Naive B cell (primary cell): ENCODE measurements around the gene BBS9. TPM values are rescaled to one million over a fixed set of nuclear protein-coding genes. Genes with fewer than 3 reads are reported as not detected.
A peak's percentile ranks its signal among the peaks of the same experiment; 100 is the strongest.

Experiments used
- ATAC-seq, 2 donors: fragments of 150-1000 bp; cut with Tn5 transposase; 2 replicates each; pipeline ENCODE4 v1.10.0; 2021; ENCODE audit warnings: low read depth in 2 of 2, mild to moderate bottlenecking in 2 of 2, moderate library complexity in 2 of 2
- DNase-seq: peaks from one replicate; pipeline ENCODE4 v3.0.0; 2022
- H3K27ac Mint-ChIP-seq, 6 donors: one replicate each; pipeline ENCODE4 v1.8.0; 2020 to 2022; ENCODE audit warnings: mild to moderate bottlenecking in 6 of 6, mixed read lengths in 6 of 6, moderate library complexity in 5 of 6, inconsistent platforms in 2 of 6
- H3K27me3 Mint-ChIP-seq, 3 donors: one replicate each; pipeline ENCODE4 v1.8.0; 2021 to 2022; ENCODE audit warnings: mixed read lengths in 3 of 3, mild to moderate bottlenecking in 1 of 3
- H3K36me3 Mint-ChIP-seq, 2 donors: one replicate each; pipeline ENCODE4 v1.8.0; 2020 to 2022; ENCODE audit warnings: mixed read lengths in 2 of 2, inconsistent platforms in 1 of 2, mild to moderate bottlenecking in 1 of 2
- H3K4me1 Mint-ChIP-seq, 3 donors: one replicate each; pipeline ENCODE4 v1.8.0; 2020 to 2022; ENCODE audit warnings: mixed read lengths in 3 of 3, inconsistent platforms in 1 of 3, mild to moderate bottlenecking in 1 of 3, moderate library complexity in 1 of 3
- H3K4me3 Mint-ChIP-seq, 8 donors: one replicate each; pipeline ENCODE4 v1.8.0; 2020 to 2022; ENCODE audit warnings: mild to moderate bottlenecking in 8 of 8, mixed read lengths in 8 of 8, moderate library complexity in 8 of 8, inconsistent platforms in 2 of 8
- H3K9me3 Mint-ChIP-seq, 7 donors: one replicate each; pipeline ENCODE4 v1.8.0; 2020 to 2022; ENCODE audit warnings: mixed read lengths in 7 of 7, mild to moderate bottlenecking in 5 of 7, inconsistent platforms in 2 of 7, moderate library complexity in 1 of 7
- polyA plus RNA-seq, 6 donors: library from polyadenylated mRNA; unstranded; fragments of 300-500 nt; fragmentation: Illumina TruSeq; gene quantifications; one replicate each; pipeline ENCODE4 v1.2.3, GENCODE V29; 2021; ENCODE audit warnings: low read depth in 6 of 6

The BBS9 gene
- polyA plus RNA-seq, 6 donors from 2014 or later: 10.9 to 17.0 (median 13.0) TPM

- peaks cover 0 to 6% of the 10 kb centered on the region in 2 donors for H3K36me3 Mint-ChIP-seq
Measured at GRCh38 chr7:33593611-33594010, 464.2 kb downstream of the BBS9 start.

DNA sequence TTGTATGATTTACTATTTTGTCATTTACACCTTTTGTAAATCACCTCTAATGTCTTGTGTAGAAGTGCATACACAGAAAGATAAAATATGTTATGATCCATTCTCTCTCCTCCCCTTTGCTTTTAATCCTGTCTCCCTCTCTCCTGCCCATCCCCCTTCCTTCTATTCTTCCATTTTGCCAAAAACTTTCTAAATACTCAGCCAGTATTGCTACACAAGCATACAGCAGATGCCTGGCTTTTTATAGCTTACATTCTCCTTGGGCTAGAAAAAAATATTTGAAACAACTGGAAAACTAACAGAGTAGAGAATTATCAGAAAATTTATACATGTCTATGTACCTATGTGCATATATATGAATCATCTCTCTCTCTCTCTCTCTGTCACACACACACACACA, 467.3 kb downstream of the BBS9 start:
- ATAC-seq: no peak
- Mint-ChIP-seq H3K4me3 (no peak overlapping the region), H3K4me1 (peaks cover 0 to 2% (median under 1%) of the 10 kb centered on the region in 3 donors)

More at GRCh38 chr7:33593611-33594010, 464.2 kb downstream of the BBS9 start:
- peaks cover 0 to 3% (median 0%) of the 10 kb centered on the region in 7 donors for H3K9me3 Mint-ChIP-seq
- peaks cover 5 to 9% (median 6%) of the 10 kb centered on the region in 3 donors for H3K4me1 Mint-ChIP-seq
- DNase-seq (no peak), ATAC-seq (no peak)
- H3K27ac Mint-ChIP-seq: no peak overlapping the region
- no peaks in the 10 kb centered on the region for H3K27me3 Mint-ChIP-seq
- H3K4me3 Mint-ChIP-seq: no peak overlapping the region

DNA sequence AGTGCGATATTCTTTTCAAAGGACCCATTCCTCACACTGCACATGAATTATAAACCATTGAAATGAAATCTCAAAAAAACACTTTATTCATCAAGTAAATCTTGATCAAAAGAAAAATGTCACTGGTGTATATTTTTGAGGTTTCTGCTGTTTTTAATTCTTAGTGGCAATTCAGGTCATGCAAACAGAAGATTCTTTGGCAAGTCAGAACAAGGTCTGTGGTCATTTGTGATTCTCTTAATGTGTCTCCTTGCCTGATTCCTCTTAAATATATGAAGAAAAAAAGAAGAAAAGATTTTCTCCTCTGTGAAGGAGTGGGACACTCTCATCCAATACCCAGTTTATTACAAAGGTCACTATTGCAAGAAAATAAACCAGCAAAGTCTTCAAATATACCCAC, 467.8 kb downstream of the BBS9 start:
- no peaks in the 10 kb centered on the region for H3K4me1 Mint-ChIP-seq
- peak overlapping the region in 1 of 6 donors; percentile 53 for H3K27ac Mint-ChIP-seq
- H3K36me3 Mint-ChIP-seq: peaks cover 0 to 6% of the 10 kb centered on the region in 2 donors
- H3K4me3 Mint-ChIP-seq: no peak overlapping the region
- ATAC-seq (no peak), DNase-seq (no peak)
- H3K9me3 Mint-ChIP-seq: peaks cover 0 to 3% (median 0%) of the 10 kb centered on the region in 7 donors
- H3K27me3 Mint-ChIP-seq: no peaks in the 10 kb centered on the region

More for the DNA sequence above, 467.3 kb downstream of the BBS9 start:
- Mint-ChIP-seq H3K36me3 (peaks cover 0 to 6% of the 10 kb centered on the region in 2 donors), H3K27ac (no peak overlapping the region), H3K27me3 (no peaks in the 10 kb centered on the region), H3K9me3 (peaks cover 0 to 3% (median 0%) of the 10 kb centered on the region in 7 donors)
- no peak for DNase-seq

DNA sequence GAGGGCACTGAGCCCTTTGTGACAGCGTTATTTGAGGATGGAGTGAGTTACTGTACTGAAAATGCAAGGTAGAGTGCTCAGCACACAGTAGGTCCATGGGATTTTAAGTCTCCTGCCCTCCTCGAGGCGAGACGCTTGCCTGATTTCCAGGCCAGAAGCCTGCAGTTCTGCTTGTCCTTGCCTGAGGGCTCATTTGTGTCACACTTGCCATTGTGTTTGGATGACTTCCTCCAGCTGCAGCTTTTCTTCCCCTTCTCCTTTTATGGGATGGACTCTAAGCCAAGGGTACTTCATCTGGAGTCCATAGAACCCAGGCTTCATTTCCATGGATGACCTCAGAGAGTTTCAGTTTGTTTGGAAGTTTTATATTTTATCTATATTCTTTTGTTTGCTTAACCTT, 471.7 kb downstream of the BBS9 start:
- Mint-ChIP-seq H3K27me3 (no peaks in the 10 kb centered on the region), H3K4me1 (no peaks in the 10 kb centered on the region), H3K9me3 (no peaks in the 10 kb centered on the region), H3K27ac (no peak overlapping the region), H3K36me3 (peaks cover 0 to 7% of the 10 kb centered on the region in 2 donors), H3K4me3 (no peak overlapping the region)
- DNase-seq (no peak), ATAC-seq (no peak)

DNA sequence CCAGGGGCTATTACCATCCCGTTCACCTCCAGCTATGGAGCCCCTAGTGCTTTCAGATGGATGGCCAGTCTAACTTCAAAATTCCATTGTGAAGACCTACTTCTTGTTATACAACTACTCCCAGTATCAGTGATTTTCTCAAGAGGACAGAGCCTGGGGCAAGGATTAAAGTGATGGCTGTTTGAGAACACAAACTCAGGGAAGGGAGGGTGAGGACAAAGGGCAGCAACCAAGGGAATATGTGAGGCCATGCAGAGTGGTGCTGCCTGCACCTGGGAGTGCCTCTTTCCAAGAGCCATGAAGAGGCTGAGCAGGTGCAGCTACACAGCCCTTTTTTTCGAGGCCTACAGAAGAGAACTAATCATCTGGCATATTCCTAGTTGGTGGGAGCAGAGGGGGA, 472.5 kb downstream of the BBS9 start:
- no peak overlapping the region for H3K27ac Mint-ChIP-seq
- H3K27me3 Mint-ChIP-seq: no peaks in the 10 kb centered on the region
- ATAC-seq (no peak), DNase-seq (no peak)
- peaks cover 5 to 7% of the 10 kb centered on the region in 2 donors for H3K36me3 Mint-ChIP-seq
- H3K9me3 Mint-ChIP-seq: no peaks in the 10 kb centered on the region
- no peaks in the 10 kb centered on the region for H3K4me1 Mint-ChIP-seq
- H3K4me3 Mint-ChIP-seq: no peak overlapping the region

- Mint-ChIP-seq H3K36me3 (peaks cover 7% of the 10 kb centered on the region in 2 donors), H3K4me1 (no peaks in the 10 kb centered on the region), H3K27me3 (no peaks in the 10 kb centered on the region), H3K4me3 (no peak overlapping the region), H3K27ac (no peak overlapping the region), H3K9me3 (peaks cover 0 to 5% (median 0%) of the 10 kb centered on the region in 7 donors)
- DNase-seq (no peak), ATAC-seq (no peak)
Measured at GRCh38 chr7:33604056-33604455, 474.7 kb downstream of the BBS9 start.

GRCh38 chr7:33610918-33611317, 481.6 kb downstream of the BBS9 start:
- Mint-ChIP-seq H3K27me3 (no peaks in the 10 kb centered on the region), H3K36me3 (peaks cover 14 to 18% of the 10 kb centered on the region in 2 donors), H3K9me3 (peaks cover 0 to 5% (median 1%) of the 10 kb centered on the region in 7 donors), H3K4me1 (no peaks in the 10 kb centered on the region), H3K4me3 (no peak overlapping the region), H3K27ac (no peak overlapping the region)
- DNase-seq (no peak), ATAC-seq (no peak)

DNA sequence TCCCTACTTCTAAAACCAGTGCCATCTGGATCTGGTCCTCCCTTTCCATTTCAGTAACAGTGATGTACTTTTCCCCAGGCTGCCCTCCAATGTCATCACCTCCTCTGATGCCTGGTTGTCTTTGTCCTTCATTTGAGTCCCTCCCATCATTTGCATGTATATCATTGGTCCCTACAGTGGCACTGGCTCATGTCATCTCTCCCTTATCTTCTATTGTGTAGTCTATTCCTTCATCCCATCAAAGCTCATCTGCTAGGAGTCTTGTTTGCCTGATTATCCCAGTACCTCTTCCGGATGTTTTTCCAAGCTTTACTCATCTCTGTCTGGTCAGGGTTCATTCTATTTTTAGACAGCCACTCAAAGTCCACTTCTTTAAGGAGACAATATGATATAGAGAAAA, 483.1 kb downstream of the BBS9 start:
- no peaks in the 10 kb centered on the region for H3K4me1 Mint-ChIP-seq

GRCh38 chr7:33614357-33615117, 485.2 kb downstream of the BBS9 start:
- Mint-ChIP-seq H3K4me3 (no peak overlapping the region), H3K36me3 (peaks cover 18 to 27% of the 10 kb centered on the region in 2 donors), H3K4me1 (no peaks in the 10 kb centered on the region), H3K27ac (no peak overlapping the region), H3K9me3 (peaks cover under 1 to 17% (median 7%) of the 10 kb centered on the region in 7 donors), H3K27me3 (no peaks in the 10 kb centered on the region)
- ATAC-seq (no peak), DNase-seq (no peak)

More for the DNA sequence above, 483.1 kb downstream of the BBS9 start:
- peaks cover 10 to 22% of the 10 kb centered on the region in 2 donors for H3K36me3 Mint-ChIP-seq
- no peak for DNase-seq
- no peak for ATAC-seq
- H3K4me3 Mint-ChIP-seq: no peak overlapping the region
- H3K9me3 Mint-ChIP-seq: peaks cover 1 to 5% (median 2%) of the 10 kb centered on the region in 7 donors
- no peaks in the 10 kb centered on the region for H3K27me3 Mint-ChIP-seq
- no peak overlapping the region for H3K27ac Mint-ChIP-seq

GRCh38 chr7:33616752-33617151, 487.4 kb downstream of the BBS9 start:
- ATAC-seq: no peak
- Mint-ChIP-seq H3K27ac (no peak overlapping the region), H3K9me3 (peaks cover 12 to 35% (median 14%) of the 10 kb centered on the region in 7 donors), H3K27me3 (no peaks in the 10 kb centered on the region), H3K36me3 (peaks cover 18 to 32% of the 10 kb centered on the region in 2 donors), H3K4me1 (no peaks in the 10 kb centered on the region), H3K4me3 (no peak overlapping the region)
- no peak for DNase-seq

DNA sequence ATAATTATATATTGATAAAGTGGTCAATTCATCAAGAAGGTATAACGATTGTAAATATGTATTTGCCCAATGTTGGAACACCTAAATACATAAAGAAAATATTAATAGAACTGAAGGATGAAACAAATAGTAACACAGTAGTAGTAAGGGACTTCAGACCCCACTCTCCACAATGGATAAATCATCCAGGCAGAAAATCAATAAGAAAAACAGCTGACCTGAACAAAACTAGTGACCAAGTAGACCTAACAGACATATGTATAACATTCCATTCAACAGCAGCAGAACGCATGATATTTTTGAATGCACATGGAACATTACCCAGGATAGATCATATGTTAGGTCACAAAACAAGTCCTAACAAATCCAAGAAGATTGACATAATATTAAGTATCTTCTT, 489.9 kb downstream of the BBS9 start:
- H3K4me3 Mint-ChIP-seq: no peak overlapping the region
- peaks cover 12 to 35% (median 14%) of the 10 kb centered on the region in 7 donors for H3K9me3 Mint-ChIP-seq
- ATAC-seq (no peak), DNase-seq (no peak)
- H3K27me3 Mint-ChIP-seq: no peaks in the 10 kb centered on the region
- peaks cover 8 to 25% of the 10 kb centered on the region in 2 donors for H3K36me3 Mint-ChIP-seq
- no peak overlapping the region for H3K27ac Mint-ChIP-seq
- no peaks in the 10 kb centered on the region for H3K4me1 Mint-ChIP-seq

DNA sequence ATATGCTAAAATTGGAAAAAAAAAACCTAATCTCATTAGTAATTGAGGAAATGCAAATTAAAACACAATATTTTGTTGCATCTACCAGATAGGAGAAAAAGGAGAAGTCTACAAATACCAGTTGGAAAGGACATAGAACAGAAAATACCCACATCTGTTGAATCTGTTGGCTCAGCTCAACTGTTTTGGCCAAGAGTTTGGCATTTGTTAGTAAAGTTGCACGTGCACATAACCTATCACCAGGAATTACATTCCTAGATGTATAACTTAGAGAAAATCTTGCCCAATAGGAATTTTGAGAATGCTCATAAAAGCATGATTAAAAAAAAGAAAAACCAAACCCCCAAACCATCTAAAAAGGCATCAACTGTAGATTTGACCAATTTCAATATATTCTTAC, 493.9 kb downstream of the BBS9 start:
- no peak overlapping the region for H3K4me3 Mint-ChIP-seq

DNA sequence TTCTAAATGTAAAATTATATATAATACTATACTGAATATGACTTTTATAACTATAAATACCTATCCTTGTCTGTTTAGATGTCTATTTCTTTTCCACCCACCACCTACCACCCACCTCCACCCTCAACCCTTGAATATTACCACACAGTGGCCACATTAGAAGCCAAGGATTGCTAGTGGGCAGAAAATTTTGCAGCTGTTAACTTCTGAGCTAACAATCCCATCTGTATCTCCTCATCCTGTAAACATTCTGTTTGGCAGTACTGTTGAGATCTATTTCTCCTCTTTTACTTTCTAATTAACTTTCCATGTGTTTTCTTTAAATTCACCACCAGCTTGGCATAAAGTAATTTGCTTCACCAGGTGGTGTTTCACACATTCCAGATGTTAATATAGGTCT, 494.9 kb downstream of the BBS9 start:
- Mint-ChIP-seq H3K36me3 (peaks cover 10 to 28% of the 10 kb centered on the region in 2 donors), H3K4me3 (no peak overlapping the region), H3K27me3 (no peaks in the 10 kb centered on the region), H3K27ac (no peak overlapping the region), H3K4me1 (no peaks in the 10 kb centered on the region), H3K9me3 (peaks cover 10 to 39% (median 19%) of the 10 kb centered on the region in 7 donors)
- no peak for DNase-seq
- ATAC-seq: no peak

More for the DNA sequence above, 493.9 kb downstream of the BBS9 start:
- no peak overlapping the region for H3K27ac Mint-ChIP-seq
- H3K36me3 Mint-ChIP-seq: peaks cover 10 to 28% of the 10 kb centered on the region in 2 donors
- no peak for ATAC-seq
- H3K4me1 Mint-ChIP-seq: no peaks in the 10 kb centered on the region
- no peaks in the 10 kb centered on the region for H3K27me3 Mint-ChIP-seq
- no peak for DNase-seq
- H3K9me3 Mint-ChIP-seq: peaks cover 12 to 47% (median 23%) of the 10 kb centered on the region in 7 donors

GRCh38 chr7:33626869-33627268, 497.5 kb downstream of the BBS9 start:
- Mint-ChIP-seq H3K4me1 (no peaks in the 10 kb centered on the region), H3K36me3 (peaks cover 10% of the 10 kb centered on the region in 2 donors), H3K4me3 (no peak overlapping the region), H3K9me3 (peaks cover 2 to 17% (median 8%) of the 10 kb centered on the region in 7 donors), H3K27me3 (no peaks in the 10 kb centered on the region), H3K27ac (no peak overlapping the region)
- no peak for DNase-seq
- ATAC-seq: no peak
